SIG-M5 treated with dmso at 0.1 percent for 504 hours (cell line): Measurements from ENCODE around the gene BTNL9.
"Not testable (repeated sequence)": the region's sequence is repeated elsewhere in the genome, so short reads cannot be mapped to it uniquely, and the experiment has no call there.

Experiments used
- DNase-seq: peaks from one replicate; lab custom pipeline; 2025; ENCODE audit not compliant: unreplicated experiment; lab: John Stamatoyannopoulos, UW

BTNL9 gene

GRCh38 chr5:181059297-181060230 is 19.5 kb downstream of the BTNL9 start:
- DNase-seq, result no peak

- DNase-seq, result no peak
These were observed 20.1 kb downstream of the BTNL9 start for GRCh38 chr5:181060231-181060590.

GRCh38 chr5:181060924-181061323 is 20.9 kb downstream of the BTNL9 start:
- no peak for DNase-seq

- DNase-seq, result no peak
These were observed 21.6 kb downstream of the BTNL9 start for GRCh38 chr5:181061645-181062044.

- DNase-seq, result no peak
These were observed 22.6 kb downstream of the BTNL9 start for GRCh38 chr5:181062631-181063030.

GRCh38 chr5:181063514-181063913 is 23.4 kb downstream of the BTNL9 start:
- DNase-seq, result no peak

GRCh38 chr5:181064987-181065386 is 24.9 kb downstream of the BTNL9 start:
- DNase-seq, result no peak

GRCh38 chr5:181069767-181070491 is 29.9 kb downstream of the BTNL9 start:
- no peak for DNase-seq

GRCh38 chr5:181070523-181070922 is 30.5 kb downstream of the BTNL9 start:
- no peak for DNase-seq

GRCh38 chr5:181071257-181071656 is 31.2 kb downstream of the BTNL9 start:
- no peak for DNase-seq

- no peak for DNase-seq
These were observed 36.9 kb downstream of the BTNL9 start for GRCh38 chr5:181076920-181077319.

GRCh38 chr5:181081989-181082388 is 41.9 kb downstream of the BTNL9 start:
- no peak for DNase-seq

- no peak for DNase-seq
These were observed 44.6 kb downstream of the BTNL9 start for GRCh38 chr5:181084621-181085195.

GRCh38 chr5:181086026-181086883 is 46.2 kb downstream of the BTNL9 start:
- no peak for DNase-seq

- DNase-seq, result no peak
These were observed 46.8 kb downstream of the BTNL9 start for GRCh38 chr5:181086884-181087205.

GRCh38 chr5:181087309-181087708 is 47.2 kb downstream of the BTNL9 start:
- DNase-seq, result no peak

- DNase-seq, result peak; percentile 34
These were observed 48.2 kb downstream of the BTNL9 start for GRCh38 chr5:181088289-181088688.

GRCh38 chr5:181092428-181092827 is 52.4 kb downstream of the BTNL9 start:
- DNase-seq, result no peak

- DNase-seq, result not testable (repeated sequence)
These were observed 55.1 kb downstream of the BTNL9 start for GRCh38 chr5:181095162-181095561.

- DNase-seq, result not testable (repeated sequence)
These were observed 56.8 kb downstream of the BTNL9 start for GRCh38 chr5:181096721-181097382.

- DNase-seq, result not testable (repeated sequence)
These were observed 57.3 kb downstream of the BTNL9 start for GRCh38 chr5:181097383-181097753.
